Gastroesophageal sphincter (tissue), 4 donors: ENCODE data around the gene SNTG2. TPM values are rescaled to one million over a fixed set of nuclear protein-coding genes. Genes with fewer than 3 reads are reported as not detected.

ENCODE experiments used
- ATAC-seq: fragments of 150-250 bp; one replicate; pipeline ENCODE4 v1.9.1; 2016; ENCODE audit warnings: mild to moderate bottlenecking, moderate library complexity
- H3K27ac ChIP-seq, 4 donors: fragments of 200-600 bp; sonication (generic) in 3 of 4; 1 replicate in 3 of 4; 2 replicates in 1 of 4; pipeline ENCODE4 v1.5.1; 2016 to 2019
- H3K27me3 ChIP-seq: fragments of 200-600 bp; sonication (generic); one replicate; pipeline ENCODE4 v1.5.1; 2019
- H3K36me3 ChIP-seq, 2 donors: fragments of 200-600 bp; sonication (generic); one replicate each; pipeline ENCODE4 v1.5.1; 2019; ENCODE audit warnings: control low read depth in 1 of 2
- H3K4me1 ChIP-seq, 3 donors: fragments of 200-600 bp; sonication (generic); 1 replicate in 2 of 3; 2 replicates in 1 of 3; pipeline ENCODE4 v1.5.1; 2016 to 2019; ENCODE audit warnings: control low read depth in 2 of 3
- H3K4me3 ChIP-seq, 2 donors: fragments of 200-600 bp; sonication (generic); one replicate each; pipeline ENCODE4 v1.5.1; 2019; ENCODE audit warnings: mild to moderate bottlenecking in 1 of 2, moderate library complexity in 1 of 2
- H3K9me3 ChIP-seq, 3 donors: fragments of 200-600 bp; sonication (generic); one replicate each; pipeline ENCODE4 v1.5.1; 2017 to 2019; ENCODE audit warnings: control low read depth in 2 of 3
- EP300 ChIP-seq: sonication (generic); formaldehyde crosslinking; IDR thresholded peaks from one replicate; pipeline ENCODE4 v1.6.1; 2017; ENCODE audit warnings: antibody characterized with exemption, mild to moderate bottlenecking
- POLR2A ChIP-seq, 2 donors: fragments of 450-650 bp; IDR thresholded peaks; one replicate each; pipeline ENCODE4 v1.6.1; 2017; ENCODE audit warnings: antibody characterized with exemption in 2 of 2, mild to moderate bottlenecking in 2 of 2, moderate library complexity in 1 of 2
- POLR2AphosphoS5 ChIP-seq: sonication (generic); formaldehyde crosslinking; IDR thresholded peaks from one replicate; pipeline ENCODE4 v1.6.1; 2017; ENCODE audit warnings: antibody characterized with exemption
- WGBS, 2 donors: methylation state at CpG; one replicate each; pipeline ENCODE4 v1.1.5; 2018; ENCODE audit warnings: low coverage in 1 of 2; 5-methylcytosine and 5-hydroxymethylcytosine counted together
- total RNA-seq, 4 donors: library from RNA; depleted of rRNA; stranded (reverse); fragments of >200 nt; gene quantifications; one replicate each; pipeline ENCODE4 v1.1.0, GENCODE V29; 2016
- TF ChIP-seq, protein P1 (sequence below), 4 experiments: fragments of 200-600 bp in 2 of 4; fragments of 450-650 bp in 2 of 4; sonication (generic) in 1 of 4; IDR thresholded peaks; one replicate each; pipeline ENCODE4 v1.5.1; 2017 to 2019; ENCODE audit warnings: antibody characterized with exemption in 4 of 4, mild to moderate bottlenecking in 2 of 4, moderate library complexity in 2 of 4

The SNTG2 gene
- total RNA-seq, 4 donors from 2014 or later: 1.5 to 7.9 (median 4.3) TPM

GRCh38 chr2:1259746-1260145, 309.1 kb downstream of the SNTG2 start:
- H3K36me3 ChIP-seq: no peaks in the 10 kb centered on the region
- H3K4me1 ChIP-seq: no peaks in the 10 kb centered on the region
- WGBS, 2 donors: 97 to 100% methylated on average over 1 to 7 of the region's 9 CpGs
- H3K9me3 ChIP-seq: no peaks in the 10 kb centered on the region
- TF ChIP-seq POLR2AphosphoS5 (no peak), EP300 (no peak), POLR2A (IDR thresholded peaks at IDR 0.05) (no peak)
- TF ChIP-seq, protein P1, sequence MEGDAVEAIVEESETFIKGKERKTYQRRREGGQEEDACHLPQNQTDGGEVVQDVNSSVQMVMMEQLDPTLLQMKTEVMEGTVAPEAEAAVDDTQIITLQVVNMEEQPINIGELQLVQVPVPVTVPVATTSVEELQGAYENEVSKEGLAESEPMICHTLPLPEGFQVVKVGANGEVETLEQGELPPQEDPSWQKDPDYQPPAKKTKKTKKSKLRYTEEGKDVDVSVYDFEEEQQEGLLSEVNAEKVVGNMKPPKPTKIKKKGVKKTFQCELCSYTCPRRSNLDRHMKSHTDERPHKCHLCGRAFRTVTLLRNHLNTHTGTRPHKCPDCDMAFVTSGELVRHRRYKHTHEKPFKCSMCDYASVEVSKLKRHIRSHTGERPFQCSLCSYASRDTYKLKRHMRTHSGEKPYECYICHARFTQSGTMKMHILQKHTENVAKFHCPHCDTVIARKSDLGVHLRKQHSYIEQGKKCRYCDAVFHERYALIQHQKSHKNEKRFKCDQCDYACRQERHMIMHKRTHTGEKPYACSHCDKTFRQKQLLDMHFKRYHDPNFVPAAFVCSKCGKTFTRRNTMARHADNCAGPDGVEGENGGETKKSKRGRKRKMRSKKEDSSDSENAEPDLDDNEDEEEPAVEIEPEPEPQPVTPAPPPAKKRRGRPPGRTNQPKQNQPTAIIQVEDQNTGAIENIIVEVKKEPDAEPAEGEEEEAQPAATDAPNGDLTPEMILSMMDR (IDR thresholded peaks at IDR 0.05): no peak
- peaks cover 5% of the 10 kb centered on the region for H3K27me3 ChIP-seq
- ATAC-seq: no peak
- no peak overlapping the region for H3K4me3 ChIP-seq
- no peak overlapping the region for H3K27ac ChIP-seq

GRCh38 chr2:1262609-1263008, 312.0 kb downstream of the SNTG2 start:
- Histone ChIP-seq H3K27ac (no peak overlapping the region), H3K9me3 (no peaks in the 10 kb centered on the region), H3K36me3 (no peaks in the 10 kb centered on the region), H3K4me3 (no peak overlapping the region), H3K27me3 (peaks cover 7% of the 10 kb centered on the region), H3K4me1 (no peaks in the 10 kb centered on the region)
- ATAC-seq: no peak
- TF ChIP-seq EP300 (no peak), POLR2A (IDR thresholded peaks at IDR 0.05) (no peak), POLR2AphosphoS5 (no peak)
- TF ChIP-seq, protein P1 (IDR thresholded peaks at IDR 0.05): no peak
- 79 to 81% methylated on average over 10 to 27 of the region's 29 CpGs for WGBS, 2 donors

GRCh38 chr2:1265454-1265853, 314.8 kb downstream of the SNTG2 start:
- H3K4me1 ChIP-seq: no peaks in the 10 kb centered on the region
- H3K9me3 ChIP-seq: no peaks in the 10 kb centered on the region
- no peak for ATAC-seq
- H3K27ac ChIP-seq: no peak overlapping the region
- WGBS, 2 donors: 83 to 100% methylated on average over 1 to 3 of the region's 4 CpGs
- no peak for TF ChIP-seq POLR2A (IDR thresholded peaks at IDR 0.05)
- TF ChIP-seq POLR2AphosphoS5: no peak
- TF ChIP-seq, protein P1 (IDR thresholded peaks at IDR 0.05): no peak
- no peak for TF ChIP-seq EP300
- H3K4me3 ChIP-seq: no peak overlapping the region
- H3K36me3 ChIP-seq: no peaks in the 10 kb centered on the region
- H3K27me3 ChIP-seq: peaks cover 27% of the 10 kb centered on the region

- no peaks in the 10 kb centered on the region for H3K9me3 ChIP-seq
- H3K36me3 ChIP-seq: no peaks in the 10 kb centered on the region
- no peak overlapping the region for H3K4me3 ChIP-seq
- no peak overlapping the region for H3K27ac ChIP-seq
- H3K4me1 ChIP-seq: no peaks in the 10 kb centered on the region
- WGBS, 2 donors: 77 to 98% methylated on average over 7 to 12 of the region's 12 CpGs
- TF ChIP-seq POLR2AphosphoS5: no peak
- no peak for TF ChIP-seq POLR2A (IDR thresholded peaks at IDR 0.05)
- TF ChIP-seq, protein P1 (IDR thresholded peaks at IDR 0.05): no peak
- no peak for TF ChIP-seq EP300
- ATAC-seq: no peak
- H3K27me3 ChIP-seq: peaks cover 28% of the 10 kb centered on the region
Observed at GRCh38 chr2:1266351-1266750, 315.7 kb downstream of the SNTG2 start.

- Histone ChIP-seq H3K36me3 (no peaks in the 10 kb centered on the region), H3K4me1 (no peaks in the 10 kb centered on the region), H3K27me3 (peaks cover 42% of the 10 kb centered on the region), H3K4me3 (no peak overlapping the region), H3K27ac (no peak overlapping the region), H3K9me3 (no peaks in the 10 kb centered on the region)
- WGBS, 2 donors: 68 to 69% methylated on average over 7 of the region's 7 CpGs
- TF ChIP-seq EP300: no peak
- TF ChIP-seq POLR2AphosphoS5: no peak
- no peak for TF ChIP-seq POLR2A (IDR thresholded peaks at IDR 0.05)
- TF ChIP-seq, protein P1 (IDR thresholded peaks at IDR 0.05): no peak
- ATAC-seq: no peak
Observed at GRCh38 chr2:1268034-1268433, 317.4 kb downstream of the SNTG2 start.
